H1 (cell line): ENCODE measurements around the gene IDH3A. TPM values are rescaled to one million over a fixed set of nuclear protein-coding genes. Genes with fewer than 3 reads are reported as not detected.

Experiments
- CTCF ChIA-PET: fragments of 300-600 bp; sonication (Branson Sonifier 250); formaldehyde crosslinking; loops from one replicate; lab custom pipeline; 2021; ENCODE audit not compliant: partially characterized antibody; lab: Charles Lee
- POLR2A ChIA-PET: fragments of 300-600 bp; sonication (Branson Sonifier 250); formaldehyde crosslinking; loops from one replicate; lab custom pipeline; 2021; ENCODE audit warnings: inconsistent platforms; ENCODE audit not compliant: partially characterized antibody; lab: Charles Lee
- DNase-seq, 2 experiments: peaks; one replicate each; pipeline versions ENCODE4 v3.0.0 to v3.0.0-alpha.2; 2010 to 2022; ENCODE audit warnings: low spot score in 2 of 2, low read depth in 1 of 2, mixed read lengths in 1 of 2
- FAIRE-seq: peaks from 2 replicates; lab custom pipeline; 2011; peaks lifted over from hg19 to GRCh38; lab: Jason Lieb, UNC
- H2AFZ ChIP-seq: 2 replicates; pipeline ENCODE4 v1.8.1; 2012; ENCODE audit warnings: low read length, inconsistent platforms
- H2AK5ac ChIP-seq: 2 replicates; pipeline ENCODE4 v1.6.1; 2013; ENCODE audit warnings: low read depth, low read length
- H2BK120ac ChIP-seq: replicated peaks from 2 replicates; pipeline ENCODE3; 2013; ENCODE audit warnings: low read depth, low read length, inconsistent platforms
- H2BK12ac ChIP-seq: 2 replicates; pipeline ENCODE4 v1.6.1; 2013; ENCODE audit warnings: low read depth, low read length
- H2BK15ac ChIP-seq: 2 replicates; pipeline ENCODE4 v1.6.1; 2013; ENCODE audit warnings: low read length
- H2BK20ac ChIP-seq: 2 replicates; pipeline ENCODE4 v1.6.1; 2013; ENCODE audit warnings: low read length
- H2BK5ac ChIP-seq: 2 replicates; pipeline ENCODE4 v1.6.1; 2013; ENCODE audit warnings: low read depth, low read length
- H3K14ac ChIP-seq: 2 replicates; pipeline ENCODE4 v1.6.1; 2013; ENCODE audit warnings: inconsistent platforms; ENCODE audit not compliant: insufficient read length
- H3K18ac ChIP-seq: 2 replicates; pipeline ENCODE4 v1.6.1; 2013; ENCODE audit warnings: low read length; ENCODE audit errors: extremely low read depth
- H3K23ac ChIP-seq: 2 replicates; pipeline ENCODE4 v1.6.1; 2013; ENCODE audit warnings: inconsistent platforms; ENCODE audit not compliant: insufficient read length
- H3K23me2 ChIP-seq: 2 replicates; pipeline ENCODE4 v1.6.1; 2013; ENCODE audit warnings: low read depth, low read length
- H3K27ac ChIP-seq: 2 replicates; pipeline ENCODE4 v1.6.1; 2011; ENCODE audit warnings: low read depth, low read length, inconsistent platforms
- H3K27me3 ChIP-seq, 4 experiments: replicated peaks in 1 of 4; 1 replicate in 1 of 4; 2 replicates in 3 of 4; pipeline versions ENCODE4 v1.6.1 to v1.8.1; 2011 to 2013; ENCODE audit warnings: low read length in 3 of 4, mild to moderate bottlenecking in 3 of 4, inconsistent platforms in 2 of 4, mixed read lengths in 2 of 4, moderate library complexity in 1 of 4; ENCODE audit not compliant: control insufficient read depth in 3 of 4, insufficient read depth in 3 of 4; ENCODE audit errors: extremely low read depth in 1 of 4
- H3K36me3 ChIP-seq, 4 experiments: 2 replicates each; pipeline versions ENCODE4 v1.6.1 to v1.8.1; 2011 to 2013; ENCODE audit warnings: mild to moderate bottlenecking in 4 of 4, low read length in 3 of 4, moderate library complexity in 2 of 4, control low read depth in 1 of 4, inconsistent platforms in 1 of 4; ENCODE audit not compliant: insufficient read depth in 4 of 4, control insufficient read depth in 2 of 4
- H3K4ac ChIP-seq: replicated peaks from 2 replicates; pipeline ENCODE3; 2013; ENCODE audit warnings: low read length, low read depth, mixed read lengths, inconsistent platforms; ENCODE audit not compliant: insufficient read length
- H3K4me1 ChIP-seq, 4 experiments: replicated peaks in 1 of 4; 1 replicate in 1 of 4; 2 replicates in 3 of 4; pipeline versions ENCODE4 v1.6.1 to v1.8.1; 2011 to 2013; ENCODE audit warnings: low read length in 3 of 4, inconsistent platforms in 2 of 4, mixed read lengths in 1 of 4; ENCODE audit not compliant: insufficient read depth in 4 of 4, control insufficient read depth in 3 of 4
- H3K4me2 ChIP-seq, 2 experiments: 2 replicates each; pipeline versions ENCODE4 v1.6.1 to v1.8.1; 2011 to 2013; ENCODE audit warnings: low read depth in 2 of 2, low read length in 2 of 2, control low read depth in 1 of 2, inconsistent platforms in 1 of 2, mild to moderate bottlenecking in 1 of 2; ENCODE audit not compliant: insufficient read depth in 1 of 2
- H3K4me3 ChIP-seq, 4 experiments: fragments of 200-600, 300-600 bp in 1 of 4; sonication (generic), shearing (Covaris generic), sonication (Bioruptor Twin) in 1 of 4; 2 replicates each; pipeline versions ENCODE4 v1.5.1 to v1.8.1; 2011 to 2016; ENCODE audit warnings: low read length in 4 of 4, low read depth in 3 of 4, control low read depth in 2 of 4, inconsistent platforms in 2 of 4, mild to moderate bottlenecking in 2 of 4, mixed read lengths in 1 of 4, moderate library complexity in 1 of 4; ENCODE audit not compliant: insufficient read depth in 2 of 4; ENCODE audit errors: extremely low read depth in 1 of 4
- H3K56ac ChIP-seq: replicated peaks from 2 replicates; pipeline ENCODE3; 2013; ENCODE audit warnings: low read depth, mild to moderate bottlenecking, mixed read lengths, low read length, inconsistent platforms; ENCODE audit not compliant: insufficient read length
- H3K79me1 ChIP-seq: 2 replicates; pipeline ENCODE4 v1.6.1; 2013; ENCODE audit warnings: low read depth, low read length, control low read depth
- H3K79me2 ChIP-seq, 2 experiments: 2 replicates each; pipeline versions ENCODE4 v1.6.1 to v1.8.1; 2012 to 2013; ENCODE audit warnings: low read length in 2 of 2, mild to moderate bottlenecking in 2 of 2, inconsistent platforms in 1 of 2; ENCODE audit not compliant: insufficient read depth in 2 of 2, control insufficient read depth in 1 of 2
- H3K9ac ChIP-seq, 4 experiments: replicated peaks in 1 of 4; 1 replicate in 1 of 4; 2 replicates in 3 of 4; pipeline versions ENCODE4 v1.6.1 to v1.8.1; 2011 to 2013; ENCODE audit warnings: low read depth in 3 of 4, low read length in 3 of 4, control low read depth in 2 of 4, mild to moderate bottlenecking in 2 of 4, moderate library complexity in 2 of 4, inconsistent platforms in 1 of 4; ENCODE audit errors: extremely low read depth in 1 of 4
- H3K9me3 ChIP-seq, 2 experiments: 2 replicates each; pipeline versions ENCODE4 v1.6.1 to v1.8.1; 2012 to 2013; ENCODE audit warnings: mild to moderate bottlenecking in 2 of 2, moderate library complexity in 2 of 2, control low read depth in 1 of 2, inconsistent platforms in 1 of 2, low read depth in 1 of 2, low read length in 1 of 2, mixed read lengths in 1 of 2; ENCODE audit not compliant: insufficient read depth in 2 of 2
- H4K20me1 ChIP-seq, 2 experiments: replicated peaks in 1 of 2; 2 replicates each; pipeline versions ENCODE3 to v1.8.1; 2011 to 2013; ENCODE audit warnings: inconsistent platforms in 2 of 2, low read length in 2 of 2, mild to moderate bottlenecking in 1 of 2; ENCODE audit not compliant: insufficient read depth in 2 of 2, control insufficient read depth in 1 of 2
- H4K5ac ChIP-seq: 2 replicates; pipeline ENCODE4 v1.6.1; 2013; ENCODE audit warnings: low read length, low read depth, mixed read lengths, inconsistent platforms; ENCODE audit not compliant: insufficient read length
- H4K8ac ChIP-seq: 2 replicates; pipeline ENCODE4 v1.8.0; 2013; ENCODE audit warnings: mild to moderate bottlenecking, moderate library complexity, low read length, inconsistent platforms; ENCODE audit not compliant: insufficient read depth; ENCODE audit errors: extremely low read depth
- H4K91ac ChIP-seq: replicated peaks from 2 replicates; pipeline ENCODE3; 2013; ENCODE audit warnings: low read length, mixed read lengths, inconsistent platforms; ENCODE audit not compliant: insufficient read length
- BCL11A ChIP-seq, 2 experiments: IDR thresholded peaks; one replicate each; pipeline ENCODE4 v1.6.1; 2011; ENCODE audit warnings: low read depth in 2 of 2, low read length in 2 of 2, mild to moderate bottlenecking in 2 of 2
- CEBPB ChIP-seq: IDR thresholded peaks from 2 replicates; pipeline ENCODE4 v1.6.1; 2012; ENCODE audit warnings: low read depth, low read length
- CHD1 ChIP-seq: IDR thresholded peaks from 2 replicates; pipeline ENCODE4 v1.6.1; 2012; ENCODE audit warnings: low read depth, low read length, improper control_type of control experiment
- CHD2 ChIP-seq: IDR thresholded peaks from 2 replicates; pipeline ENCODE4 v1.6.1; 2012; ENCODE audit warnings: low read length, improper control_type of control experiment
- CREB1 ChIP-seq: IDR thresholded peaks from 2 replicates; pipeline ENCODE4 v1.6.1; 2012; ENCODE audit warnings: inconsistent platforms
- EGR1 ChIP-seq: IDR thresholded peaks from 2 replicates; pipeline ENCODE4 v1.6.1; 2011; ENCODE audit warnings: low read depth, low read length, borderline replicate concordance
- GABPA ChIP-seq: IDR thresholded peaks from 2 replicates; pipeline ENCODE4 v1.6.1; 2011; ENCODE audit warnings: mild to moderate bottlenecking, low read length, moderate library complexity, borderline replicate concordance; ENCODE audit not compliant: insufficient read depth
- GTF2F1 ChIP-seq: IDR thresholded peaks from 2 replicates; pipeline ENCODE4 v1.6.1; 2012; ENCODE audit warnings: low read depth, low read length, improper control_type of control experiment, borderline replicate concordance
- KDM5A ChIP-seq: fragments of 200-600 bp; IDR thresholded peaks from 2 replicates; pipeline ENCODE4 v1.7.1; 2012; ENCODE audit warnings: mild to moderate bottlenecking, low read length, inconsistent platforms, mixed read lengths
- POLR2AphosphoS5 ChIP-seq: IDR thresholded peaks from 2 replicates; pipeline ENCODE4 v1.6.1; 2011; ENCODE audit warnings: low read depth, low read length
- RXRA ChIP-seq: IDR thresholded peaks from 2 replicates; pipeline ENCODE4 v1.6.1; 2011; ENCODE audit warnings: low read depth, mild to moderate bottlenecking, low read length, moderate library complexity; ENCODE audit not compliant: insufficient read depth
- TAF7 ChIP-seq: optimal IDR thresholded peaks from 2 replicates; pipeline ENCODE3; 2011; ENCODE audit warnings: low read depth, mild to moderate bottlenecking, inconsistent platforms, low read length, moderate library complexity, borderline replicate concordance
- WGBS, 2 experiments: shearing (Covaris generic) in 1 of 2; methylation state at CpG; one replicate each; pipeline versions ENCODE4 v1.1.6 to v1.1.7; 2013 to 2015; ENCODE audit warnings: low lambda C conversion rate in 2 of 2, mixed read lengths in 2 of 2, inconsistent platforms in 1 of 2, low coverage in 1 of 2, missing lambda C conversion rate in 1 of 2; ENCODE audit not compliant: insufficient replicate concordance in 2 of 2, insufficient coverage in 1 of 2, insufficient read length in 1 of 2; ENCODE audit errors: extremely low coverage in 1 of 2, missing lambda C conversion rate in 1 of 2; 5-methylcytosine and 5-hydroxymethylcytosine counted together
- polyA plus RNA-seq, 7 experiments: library from polyadenylated mRNA; depleted of rRNA in 3 of 7; stranded (reverse) in 5 of 7; unstranded in 2 of 7; fragments of >200 nt in 5 of 7; fragments of 200-250 nt in 2 of 7; gene quantifications; 1 replicate in 5 of 7; 2 replicates in 1 of 7; 4 replicates in 1 of 7; pipeline versions ENCODE4 v1.2.1 to v1.2.3, GENCODE V29; 2011 to 2013; ENCODE audit warnings: missing spikeins in 2 of 7, mixed read lengths in 2 of 7
- total RNA-seq: library from RNA; stranded (reverse); fragmentation: NEBNext Ultra II Directional; extraction: Animal tissue kit (Norgen Biotek cat#: 25700); gene quantifications from 2 replicates; pipeline ENCODE4 v1.2.1, GENCODE V29; 2021

Gene IDH3A
- total and polyA plus RNA-seq, 2 of the 8 experiments (the other 6 are each of a cell fraction or from before 2014, with no cell fraction given) = 23.4 to 36.8 TPM

DNA sequence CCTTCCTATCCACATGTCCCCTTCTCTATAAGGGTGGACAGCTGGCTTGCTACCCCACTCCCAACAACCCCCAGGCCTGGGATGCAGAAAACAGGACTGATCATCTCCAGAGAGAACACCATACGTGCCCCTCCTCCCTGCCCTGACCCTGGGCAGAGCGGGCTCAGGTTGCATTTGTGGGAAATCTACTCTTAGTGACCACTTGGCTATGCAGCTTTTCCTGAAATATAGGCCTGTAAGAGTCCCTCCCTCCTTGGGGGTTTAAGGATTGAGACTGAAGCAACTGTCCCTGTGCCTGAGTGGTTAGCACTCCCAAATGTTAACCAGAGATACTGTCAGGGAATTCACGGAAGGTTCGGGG, 45.1 kb upstream of the IDH3A start:
- Histone ChIP-seq H2BK20ac (no peak overlapping the region), H2AFZ (no peak overlapping the region), H3K79me1 (no peaks in the 10 kb centered on the region), H2BK5ac (no peak overlapping the region), H3K23me2 (no peaks in the 10 kb centered on the region), H3K4ac (no peak overlapping the region), H2BK15ac (no peak overlapping the region), H3K14ac (no peak overlapping the region), H3K36me3 (peaks cover 0 to 6% (median 1%) of the 10 kb centered on the region in 4 experiments; a peak in 3 of 8 replicates), H3K27ac (no peak overlapping the region), H4K8ac (no peak overlapping the region), H3K18ac (no peak overlapping the region), H3K79me2 (no peaks in the 10 kb centered on the region), H3K4me3 (no peak overlapping the region), H2BK12ac (no peak overlapping the region), H3K4me2 (no peak overlapping the region), H4K5ac (no peak overlapping the region), H2BK120ac (no peak overlapping the region), H3K9ac (no peak overlapping the region), H3K4me1 (no peaks in the 10 kb centered on the region), H4K20me1 (no peaks in the 10 kb centered on the region), H2AK5ac (no peak overlapping the region), H3K9me3 (no peaks in the 10 kb centered on the region), H3K56ac (no peak overlapping the region), H4K91ac (no peak overlapping the region), H3K23ac (no peak overlapping the region), H3K27me3 (no peaks in the 10 kb centered on the region)
- ChIA-PET CTCF (interaction anchor here (0.8 to 16.8 kb wide), 6 partner anchors 9 to 145 kb away, joined by 3 to 226 read pairs (median 3); no protein-coding TSS in a partner anchor), POLR2A (no interaction called here)
- FAIRE-seq = no peak
- TF ChIP-seq KDM5A (no peak), BCL11A (IDR thresholded peaks at IDR 0.05; ENCODE audit: low read depth in 2 of 2, low read length in 2 of 2) (no peak), RXRA (no peak), CREB1 (no peak), TAF7 (no peak), EGR1 (no peak), POLR2AphosphoS5 (no peak), CHD2 (no peak), GTF2F1 (no peak), CHD1 (no peak), CEBPB (no peak), GABPA (no peak)
- no peak for DNase-seq
- 97% methylated on average over 4 of the region's 4 CpGs; no CpG with 5 or more reads in 1 of the 2 experiments for WGBS, 2 experiments
